Measurements from ENCODE around the gene DNAAF5.

DNAAF5 gene

GRCh38 chr7:776992-777727, 50.7 kb downstream of the DNAAF5 start:
- no peak for DNase-seq (ENCODE audit: low spot score)
- TF ChIP-seq CTCF (IDR thresholded peaks at IDR 0.05; ENCODE audit: extremely low read depth, missing control alignments): no peak

DNA sequence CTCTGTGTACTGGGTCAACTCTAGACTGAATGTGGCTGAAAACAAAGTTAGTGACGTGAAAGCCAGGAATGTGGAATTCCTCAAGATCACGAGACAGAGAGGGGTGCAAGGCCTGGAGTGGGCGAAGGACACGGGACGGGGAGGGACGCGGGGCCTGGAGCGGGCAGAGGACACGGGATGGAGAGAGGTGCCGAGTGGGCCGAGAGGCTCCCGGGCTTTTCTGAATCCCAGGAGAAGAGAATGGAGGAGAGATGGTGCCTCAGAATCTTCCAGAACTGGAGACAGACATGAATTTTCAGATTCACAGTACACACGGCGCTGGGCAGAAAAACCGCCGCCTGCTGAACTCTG, 51.2 kb downstream of the DNAAF5 start:
- no peak for TF ChIP-seq CTCF (IDR thresholded peaks at IDR 0.05; ENCODE audit: extremely low read depth, missing control alignments)
- no peak for DNase-seq (ENCODE audit: low spot score)

DNA sequence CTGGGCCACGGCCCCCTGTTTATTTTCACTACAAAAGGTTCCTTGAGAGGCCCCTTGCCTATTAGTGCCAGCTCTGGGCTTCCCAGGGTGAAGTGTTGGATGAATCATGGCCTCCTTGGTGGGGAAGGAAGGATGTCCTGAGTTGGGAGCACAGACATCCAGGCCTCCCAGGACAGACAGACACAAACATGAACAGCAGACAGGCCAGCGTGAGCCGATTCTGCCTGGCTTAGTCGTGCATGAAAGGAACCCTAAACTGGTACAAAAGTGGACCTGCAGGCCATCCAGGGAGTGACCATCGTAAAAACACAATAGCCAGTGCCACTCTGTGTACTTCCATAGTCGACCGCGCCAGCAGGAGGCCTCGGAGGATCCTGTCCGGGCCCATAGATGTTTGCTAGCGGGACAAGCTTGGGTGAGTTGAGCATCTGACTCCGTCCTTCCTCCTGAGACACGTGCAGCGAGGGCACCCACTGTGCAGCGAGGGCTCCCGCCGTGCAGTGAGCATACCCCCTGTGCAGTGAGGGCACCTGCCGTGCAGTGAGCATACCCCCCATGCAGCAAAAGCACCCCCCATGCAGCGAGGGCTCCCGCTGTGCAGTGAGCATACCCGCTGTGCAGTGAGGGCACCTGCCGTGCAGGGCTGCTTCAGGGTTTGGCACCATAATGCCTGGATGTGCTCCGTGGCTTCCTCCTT, 51.9 kb downstream of the DNAAF5 start:
- DNase-seq (ENCODE audit: low spot score): no peak
- no peak for TF ChIP-seq CTCF (IDR thresholded peaks at IDR 0.05; ENCODE audit: extremely low read depth, missing control alignments)

DNA sequence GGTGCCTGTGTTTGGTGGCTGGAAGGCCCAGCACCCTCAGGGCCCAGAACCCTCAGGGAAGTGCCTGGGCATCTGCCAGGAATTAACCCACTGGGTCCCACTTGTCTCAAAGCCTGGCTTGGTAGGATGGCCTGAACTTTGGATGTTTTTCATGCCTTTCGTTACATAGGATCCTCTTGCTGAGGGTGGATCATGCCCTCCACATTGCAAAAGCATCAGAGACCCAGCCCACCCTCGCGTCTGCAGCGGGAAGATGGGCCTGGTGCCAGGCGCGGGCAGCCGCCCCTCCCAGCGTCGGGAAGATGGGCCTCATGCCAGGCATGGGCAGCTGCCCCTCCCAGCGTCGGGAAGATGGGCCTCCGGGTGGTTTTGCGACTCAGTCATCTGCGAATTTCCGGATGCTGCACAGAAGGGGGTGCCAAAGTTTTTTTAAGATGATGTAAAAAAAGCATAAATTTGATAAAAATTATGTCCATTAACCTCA, 52.5 kb downstream of the DNAAF5 start:
- DNase-seq (ENCODE audit: low spot score): no peak
- no peak for TF ChIP-seq CTCF (IDR thresholded peaks at IDR 0.05; ENCODE audit: extremely low read depth, missing control alignments)

DNA sequence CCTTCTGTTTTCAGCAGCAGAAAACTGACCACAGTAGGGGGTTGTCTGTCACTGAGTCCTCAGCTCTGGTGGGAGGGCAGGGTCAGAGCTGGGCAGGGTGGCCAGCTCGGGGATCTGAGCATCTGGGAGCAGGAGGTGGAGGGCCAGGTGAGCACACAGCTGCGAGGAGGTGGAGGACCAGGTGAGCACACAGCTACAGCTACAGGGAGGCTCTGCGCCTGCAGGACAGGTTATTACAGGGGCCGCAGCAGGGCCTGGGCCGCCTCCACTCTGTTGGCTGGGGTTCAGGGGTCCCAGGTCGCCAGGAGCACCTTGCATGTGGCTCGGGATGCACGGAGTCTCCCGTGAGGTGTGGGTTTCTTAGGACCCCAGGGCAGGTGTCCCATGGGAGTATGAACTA, 53.0 kb downstream of the DNAAF5 start:
- TF ChIP-seq CTCF (IDR thresholded peaks at IDR 0.05; ENCODE audit: extremely low read depth, missing control alignments): no peak
- no peak for DNase-seq (ENCODE audit: low spot score)

DNA sequence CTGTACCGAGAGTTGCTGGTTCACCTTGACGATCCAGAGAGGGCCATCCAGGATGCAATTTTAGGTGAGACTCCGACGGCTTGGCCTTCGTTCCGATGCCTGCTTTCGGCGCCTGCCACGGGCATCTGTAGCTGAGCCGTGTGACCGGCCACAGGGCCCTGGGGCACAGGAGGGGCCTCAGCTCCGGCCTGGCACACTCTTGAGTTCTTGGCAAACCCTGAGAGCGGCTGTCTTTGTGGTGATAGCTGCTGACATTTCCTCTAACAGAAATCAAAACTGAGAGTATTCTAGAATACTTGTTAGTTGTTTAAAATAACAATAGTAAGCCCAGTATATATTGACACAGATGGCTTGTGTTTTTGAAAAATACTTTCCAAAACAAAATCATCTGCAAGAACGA, 53.6 kb downstream of the DNAAF5 start:
- TF ChIP-seq CTCF (IDR thresholded peaks at IDR 0.05; ENCODE audit: extremely low read depth, missing control alignments): no peak
- DNase-seq (ENCODE audit: low spot score): no peak

DNA sequence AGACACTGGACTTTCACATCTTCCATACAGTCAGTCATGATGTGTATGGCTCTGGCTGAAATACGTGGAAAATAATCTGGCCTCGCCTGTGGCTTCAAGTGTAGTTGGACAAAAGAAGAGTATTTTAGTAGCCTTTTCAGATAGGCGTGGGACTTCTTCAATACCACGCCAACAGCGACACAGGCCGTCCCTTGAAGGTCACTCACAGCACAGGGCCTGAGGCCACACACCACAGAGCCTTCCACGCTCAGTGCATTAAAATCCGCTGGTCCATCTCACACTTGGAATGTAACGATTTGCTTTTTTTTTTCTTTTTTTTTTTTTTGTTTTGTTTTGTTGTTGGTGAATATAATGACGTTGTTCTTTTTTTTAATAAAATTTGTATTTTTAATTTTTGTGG, 54.0 kb downstream of the DNAAF5 start:
- TF ChIP-seq CTCF (IDR thresholded peaks at IDR 0.05; ENCODE audit: extremely low read depth, missing control alignments): no peak
- DNase-seq (ENCODE audit: low spot score): no peak
